ENCODE results near the gene KLB.

The KLB gene

GRCh38 chr4:39458505-39459300, 52.0 kb downstream of the KLB start, which contains the start of the genes LIAS and RPL9:
TSS of gene LIAS (plus strand) at chr4:39459056. CDS start at chr4:39459118, 62 bp downstream.
TSS of gene RPL9 (minus strand) at chr4:39458922. CDS start at chr4:39458439, 483 bp downstream.
- peak; percentile 98 for DNase-seq (ENCODE audit: low spot score)
- FAIRE-seq, result peak; percentile 98

DNA sequence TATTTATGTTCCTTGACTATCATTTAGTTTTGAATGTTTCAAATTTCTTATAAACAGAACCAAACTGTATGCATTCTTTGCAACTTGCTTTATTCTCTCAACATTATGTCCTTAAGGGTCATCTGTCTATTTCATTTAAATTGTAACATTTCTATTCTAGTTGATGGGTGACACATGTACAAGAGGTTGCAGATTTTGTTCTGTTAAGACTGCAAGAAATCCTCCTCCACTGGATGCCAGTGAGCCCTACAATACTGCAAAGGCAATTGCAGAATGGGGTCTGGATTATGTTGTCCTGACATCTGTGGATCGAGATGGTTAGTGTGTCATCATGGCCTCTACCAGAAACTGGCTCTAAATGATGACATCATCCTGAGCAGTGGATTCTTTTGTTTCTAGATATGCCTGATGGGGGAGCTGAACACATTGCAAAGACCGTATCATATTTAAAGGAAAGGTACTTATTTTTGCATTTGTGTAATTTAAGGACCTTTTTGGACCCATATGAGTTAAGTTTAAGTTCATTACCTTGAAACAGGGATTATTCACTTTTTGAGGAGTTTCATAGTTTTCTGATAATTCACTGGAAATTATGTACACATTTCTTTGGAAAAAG, 58.3 kb downstream of the KLB start:
- no peak for FAIRE-seq
- peak; percentile 68 for DNase-seq (ENCODE audit: low spot score)

- FAIRE-seq (no peak), DNase-seq (ENCODE audit: low spot score) (no peak)
These were observed 60.0 kb downstream of the KLB start for GRCh38 chr4:39466747-39467146.

GRCh38 chr4:39467464-39467863, 60.7 kb downstream of the KLB start:
- FAIRE-seq (no peak), DNase-seq (ENCODE audit: low spot score) (no peak)

DNA sequence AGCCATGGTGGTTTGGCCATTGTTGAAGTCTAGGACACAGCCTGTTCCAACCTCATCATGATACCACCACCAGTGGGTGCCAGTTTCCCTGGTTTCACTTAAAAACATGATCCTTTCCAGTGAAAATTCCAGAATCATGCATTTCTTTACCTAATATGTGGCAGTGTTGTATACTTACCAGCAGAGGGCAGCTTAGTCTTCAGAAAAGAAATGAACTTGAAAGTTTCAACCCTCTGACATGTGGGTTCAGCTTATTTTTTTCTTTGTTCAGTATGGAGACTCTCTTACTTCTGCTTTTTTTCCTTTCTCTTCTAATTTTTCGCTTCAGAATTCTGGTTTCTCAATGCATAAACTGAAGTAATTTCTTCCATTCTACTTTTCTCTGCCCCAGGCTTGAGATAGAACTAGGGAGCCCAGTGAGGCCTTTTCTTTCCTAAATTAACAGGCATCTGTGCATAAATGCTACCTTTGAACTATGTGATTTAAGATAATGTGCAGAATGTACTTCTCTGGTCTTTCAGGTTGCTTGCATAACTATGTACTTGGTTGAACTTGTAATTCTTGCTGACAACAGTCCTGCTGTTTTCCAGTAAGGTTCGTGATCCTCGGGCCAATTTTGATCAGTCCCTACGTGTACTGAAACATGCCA, 62.8 kb downstream of the KLB start:
- DNase-seq (ENCODE audit: low spot score), result peak; percentile 65
- peak; percentile 74 for FAIRE-seq

GRCh38 chr4:39470402-39470801, 63.7 kb downstream of the KLB start:
- DNase-seq (ENCODE audit: low spot score), result no peak
- FAIRE-seq, result no peak

GRCh38 chr4:39472396-39472795, 65.7 kb downstream of the KLB start:
- DNase-seq (ENCODE audit: low spot score) (no peak), FAIRE-seq (no peak)

GRCh38 chr4:39476187-39476895, 69.6 kb downstream of the KLB start:
- no peak for FAIRE-seq
- no peak for DNase-seq (ENCODE audit: low spot score)

DNA sequence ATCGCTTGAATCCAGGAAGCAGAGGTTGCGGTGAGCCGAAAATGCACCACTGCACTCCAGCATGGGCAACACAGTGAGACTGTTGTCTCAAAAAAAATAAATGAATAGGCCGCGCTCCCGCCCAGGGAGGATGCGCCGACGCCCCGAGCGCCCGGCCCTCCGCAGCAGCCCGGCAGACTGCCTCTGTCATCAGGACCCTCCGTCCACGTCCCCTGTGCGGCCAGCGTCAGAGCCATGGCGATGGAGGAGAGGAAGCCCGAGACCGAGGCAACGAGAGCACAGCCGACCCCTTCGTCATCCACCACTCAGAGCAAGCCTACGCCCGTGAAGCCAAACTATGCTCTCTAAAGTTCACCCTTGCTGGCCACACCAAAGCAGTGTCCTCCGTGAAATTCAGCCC, 73.5 kb downstream of the KLB start:
- no peak for FAIRE-seq
- DNase-seq (ENCODE audit: low spot score), result no peak

GRCh38 chr4:39480902-39481695, 74.4 kb downstream of the KLB start:
- no peak for FAIRE-seq
- DNase-seq (ENCODE audit: low spot score), result no peak

DNA sequence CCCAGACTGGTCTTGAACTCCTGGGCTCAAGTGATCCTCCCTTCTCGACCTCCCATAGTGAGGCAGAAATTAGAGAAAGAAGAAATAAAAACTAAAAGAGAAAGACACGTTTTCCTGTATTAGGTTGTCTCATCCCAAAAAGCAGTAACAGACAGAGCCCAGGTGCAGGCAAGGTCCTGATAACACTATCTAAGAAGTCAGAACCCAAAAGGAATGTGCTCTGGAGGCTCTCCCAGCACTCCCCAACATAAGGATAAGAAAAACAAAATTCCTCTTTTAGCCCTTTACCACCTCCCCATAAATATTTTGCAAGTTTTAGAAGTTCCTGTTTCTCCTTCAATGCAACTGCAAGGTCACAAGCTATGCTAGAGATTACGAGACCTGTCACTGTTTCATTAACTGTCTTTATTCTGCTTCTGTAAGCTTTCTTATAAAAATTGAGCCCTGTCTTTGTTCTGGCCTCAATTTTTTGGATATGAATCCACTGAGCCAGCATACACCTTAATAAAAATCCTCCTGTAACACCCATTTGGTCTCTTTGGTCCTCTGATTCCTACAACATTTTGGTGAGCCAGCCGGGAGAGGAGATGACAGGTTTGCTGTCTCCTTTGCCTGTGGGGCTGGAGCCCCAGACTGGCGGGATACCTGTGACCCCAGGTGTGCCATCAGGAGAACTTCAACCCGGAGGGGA, 78.0 kb downstream of the KLB start:
- DNase-seq (ENCODE audit: low spot score) (no peak), FAIRE-seq (no peak)

GRCh38 chr4:39486221-39486804, 79.6 kb downstream of the KLB start:
- DNase-seq (ENCODE audit: low spot score) (no peak), FAIRE-seq (no peak)

GRCh38 chr4:39490322-39490721, 83.6 kb downstream of the KLB start:
- no peak for FAIRE-seq

GRCh38 chr4:39494354-39494753, 87.6 kb downstream of the KLB start:
- FAIRE-seq (no peak), DNase-seq (ENCODE audit: low spot score) (no peak)

More at GRCh38 chr4:39490322-39490721, 83.6 kb downstream of the KLB start:
- no peak for DNase-seq (ENCODE audit: low spot score)

GRCh38 chr4:39495446-39496213, 88.9 kb downstream of the KLB start:
- DNase-seq (ENCODE audit: low spot score) (no peak), FAIRE-seq (no peak)

GRCh38 chr4:39497909-39498726, 91.4 kb downstream of the KLB start:
- no peak for DNase-seq (ENCODE audit: low spot score)
- no peak for FAIRE-seq

- DNase-seq (ENCODE audit: low spot score) (no peak), FAIRE-seq (no peak)
These were observed 91.9 kb downstream of the KLB start for GRCh38 chr4:39498727-39499020.

Measured in urothelium cell line (cell line).